GM21619 (cell line): ENCODE data around the gene CR1.
"Not testable (repeated sequence)": the region's sequence is repeated elsewhere in the genome, so short reads cannot be mapped to it uniquely, and the experiment has no call there.

ENCODE experiments used
- ATAC-seq: cut with Tn5 transposase; IDR thresholded peaks from one replicate; pipeline ENCODE4 v1.9.1; 2021; ENCODE audit not compliant: unreplicated experiment

Gene CR1

DNA sequence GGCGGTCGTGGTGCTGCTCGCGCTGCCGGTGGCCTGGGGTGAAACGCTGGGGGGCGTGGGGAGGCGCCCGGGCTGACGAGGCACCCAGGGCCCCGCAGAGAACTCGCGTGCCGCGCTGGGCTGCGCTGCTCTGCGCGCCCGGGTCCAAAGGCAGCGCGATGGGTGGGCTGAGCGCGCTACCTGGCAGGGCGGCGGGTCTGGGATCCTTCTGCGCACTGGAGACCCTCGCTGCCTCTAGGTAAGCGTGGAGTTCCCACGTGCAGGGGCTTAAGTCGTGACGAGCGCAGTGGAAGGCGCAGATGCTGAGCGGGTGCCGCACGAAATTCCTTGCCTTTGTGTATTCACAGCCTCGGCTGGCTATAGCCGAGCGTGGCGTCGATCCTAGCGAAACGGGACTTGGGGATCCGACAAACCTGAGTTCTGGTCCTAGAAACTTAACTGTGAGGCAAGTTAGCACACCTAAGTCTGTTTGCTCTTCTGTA is 173.6 kb downstream of the CR1 start:
- ATAC-seq: no peak

DNA sequence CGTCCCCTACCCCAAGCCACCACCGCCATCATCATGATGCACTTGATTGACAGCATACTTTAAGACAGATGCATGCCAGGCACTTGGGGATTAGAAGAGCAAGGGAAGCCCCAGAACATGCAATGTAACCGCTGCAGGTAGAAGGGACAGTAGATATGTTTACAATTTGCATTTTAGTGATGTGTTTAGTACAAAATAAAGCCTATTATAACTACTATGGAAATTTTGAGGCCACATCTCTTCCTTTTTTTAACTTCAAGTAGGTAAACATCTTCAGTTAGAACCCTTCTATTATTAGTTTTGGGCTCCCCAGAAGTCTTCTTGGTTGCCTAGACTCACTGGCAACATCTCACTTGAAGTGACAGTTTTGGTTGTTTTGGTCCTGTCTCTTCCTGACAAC is 174.2 kb downstream of the CR1 start:
- ATAC-seq: peak; percentile 82

DNA sequence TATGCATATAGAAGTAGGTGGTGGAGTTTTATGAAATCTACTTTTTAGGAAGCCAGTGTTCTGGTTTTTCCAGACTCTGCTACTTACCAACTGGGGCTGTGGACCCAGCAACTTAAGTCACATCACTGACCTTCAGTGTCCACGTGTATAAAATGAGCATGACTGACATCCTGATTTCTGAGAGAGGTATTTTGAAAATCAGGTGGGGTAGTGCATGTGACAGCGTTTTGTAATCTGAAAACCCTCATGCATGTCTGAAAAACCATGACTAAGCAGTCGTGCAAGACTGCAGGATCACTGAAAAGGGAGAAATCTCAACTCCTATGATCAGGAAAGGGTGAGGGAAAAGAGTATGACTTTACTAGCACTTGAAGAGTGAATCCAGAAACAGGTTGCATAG is 175.0 kb downstream of the CR1 start:
- no peak for ATAC-seq

DNA sequence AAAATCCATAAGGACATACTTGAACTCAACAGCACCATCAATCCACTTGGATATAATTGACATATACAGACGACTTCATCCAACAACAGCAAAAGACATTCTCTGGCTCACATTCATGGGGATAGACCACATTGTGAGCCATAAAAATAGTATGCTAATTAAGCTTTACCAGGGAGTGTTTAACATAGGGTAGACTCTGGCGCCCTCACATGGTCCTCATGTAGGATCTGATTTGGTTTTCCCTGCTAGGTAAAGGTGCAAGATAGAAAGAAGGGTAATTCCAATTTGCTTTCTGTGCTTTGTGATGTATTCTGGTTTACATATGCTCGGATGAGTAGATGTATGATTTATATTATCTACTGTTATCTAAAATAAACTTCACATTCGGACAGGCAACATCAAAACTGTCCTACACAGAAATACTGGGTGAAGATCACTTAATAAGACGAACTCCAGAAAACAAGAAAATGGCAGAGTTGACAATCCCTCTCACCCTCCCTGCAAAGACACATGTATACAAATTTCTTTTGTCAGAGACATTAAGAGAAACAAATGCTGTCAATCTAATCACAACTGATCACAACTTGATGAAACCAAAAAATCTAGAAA is 176.7 kb downstream of the CR1 start:
- ATAC-seq: no peak

DNA sequence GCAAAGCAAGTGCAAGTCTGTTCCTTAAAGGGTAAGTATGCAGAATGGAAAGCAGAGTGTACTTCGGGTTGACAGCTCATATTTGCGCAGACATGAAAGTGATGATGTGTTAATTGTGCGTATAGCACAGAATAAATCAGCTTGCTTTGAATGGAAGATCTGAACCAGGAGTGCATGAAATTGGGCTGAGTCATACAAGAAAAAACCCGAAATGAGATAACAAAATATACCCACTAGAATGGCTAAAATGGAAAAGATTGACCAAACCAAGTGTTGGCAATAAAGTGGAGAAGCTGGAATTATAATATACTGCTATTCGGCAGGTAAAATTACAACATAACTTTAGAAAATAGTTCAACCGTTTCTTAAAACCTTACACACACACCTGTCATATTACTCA is 177.4 kb downstream of the CR1 start:
- no peak for ATAC-seq

DNA sequence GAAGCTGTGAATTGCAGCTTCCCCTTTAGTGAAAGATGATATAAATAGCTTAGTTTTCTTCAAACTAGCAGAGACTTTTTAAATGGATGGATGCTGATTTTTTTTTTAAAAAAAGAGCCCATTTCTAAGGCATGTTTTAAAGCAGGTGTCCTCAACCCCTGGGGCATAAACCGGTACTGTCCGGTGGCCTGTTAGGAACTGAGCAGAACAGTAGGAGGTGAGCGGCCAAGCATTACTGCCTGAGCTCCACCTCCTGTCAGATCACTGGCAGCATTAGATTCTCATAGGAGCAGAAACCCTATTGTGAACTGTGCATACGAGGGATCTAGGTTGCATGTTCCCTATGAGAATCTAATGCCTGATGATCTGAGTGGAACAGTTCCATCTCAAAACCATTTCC is 180.2 kb downstream of the CR1 start:
- ATAC-seq: no peak

DNA sequence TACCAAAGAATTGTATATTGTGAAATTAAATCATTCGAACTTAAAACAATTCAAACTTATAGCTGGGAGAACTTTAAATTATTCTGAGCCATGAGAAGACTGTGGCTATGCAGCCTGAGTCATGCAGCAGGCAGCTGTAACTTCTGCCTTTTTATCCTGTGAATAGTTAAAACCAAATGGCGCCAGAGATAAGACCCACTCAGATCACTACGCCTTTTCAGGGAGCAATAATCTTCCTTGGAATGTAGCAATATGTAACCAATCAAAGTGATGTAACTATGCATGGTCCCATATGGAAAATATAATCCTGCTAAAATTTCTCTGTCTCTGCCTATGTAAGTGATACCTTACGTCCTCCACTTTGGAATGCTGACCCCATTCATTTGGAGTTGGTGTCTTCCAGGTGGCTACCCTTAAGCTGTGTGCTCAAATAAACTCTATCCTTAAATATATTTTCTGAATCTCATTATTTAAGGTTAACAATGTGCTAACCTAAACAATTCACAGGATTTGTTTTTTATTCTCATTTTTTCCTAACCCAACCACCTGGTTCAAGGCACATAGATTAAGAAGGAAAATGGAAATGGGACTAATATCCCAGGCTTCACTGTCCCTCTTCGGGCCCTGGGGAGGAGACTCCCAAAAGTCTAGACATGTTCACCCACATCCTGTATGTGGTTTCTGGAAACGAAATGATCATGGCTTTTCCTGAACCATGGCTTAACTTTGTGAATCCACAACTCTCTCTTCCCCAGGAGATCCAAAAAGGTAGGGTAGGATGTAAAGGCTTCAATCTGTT is 184.8 kb downstream of the CR1 start:
- not testable (repeated sequence) for ATAC-seq

DNA sequence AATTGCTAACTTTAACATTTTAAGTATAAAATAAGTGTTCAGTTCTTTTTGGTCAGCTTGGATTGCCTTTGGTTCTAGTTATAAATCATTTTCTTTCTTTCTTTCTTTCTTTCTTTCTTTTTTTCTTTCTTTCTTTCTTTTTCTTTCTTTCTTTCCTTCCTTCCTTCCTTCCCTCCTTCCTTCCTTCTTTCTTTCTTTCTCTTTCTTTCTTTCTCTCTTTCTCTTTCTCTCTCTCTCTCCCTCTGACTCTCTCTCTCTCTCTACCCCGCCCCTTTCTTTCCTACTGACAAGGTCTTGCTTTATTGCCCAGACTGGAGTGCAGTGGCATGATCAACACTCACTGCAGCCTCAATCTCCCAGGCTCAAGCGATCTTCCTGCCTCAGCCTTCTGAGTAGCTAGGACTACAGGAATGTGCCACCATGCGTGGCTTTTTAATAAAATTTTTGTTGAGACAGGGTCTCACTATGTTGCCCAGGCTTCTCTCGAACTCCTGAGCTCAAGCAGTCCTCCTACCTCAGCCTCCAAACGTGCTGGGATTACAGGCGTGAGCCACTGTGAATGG is 187.0 kb downstream of the CR1 start:
- not testable (repeated sequence) for ATAC-seq

DNA sequence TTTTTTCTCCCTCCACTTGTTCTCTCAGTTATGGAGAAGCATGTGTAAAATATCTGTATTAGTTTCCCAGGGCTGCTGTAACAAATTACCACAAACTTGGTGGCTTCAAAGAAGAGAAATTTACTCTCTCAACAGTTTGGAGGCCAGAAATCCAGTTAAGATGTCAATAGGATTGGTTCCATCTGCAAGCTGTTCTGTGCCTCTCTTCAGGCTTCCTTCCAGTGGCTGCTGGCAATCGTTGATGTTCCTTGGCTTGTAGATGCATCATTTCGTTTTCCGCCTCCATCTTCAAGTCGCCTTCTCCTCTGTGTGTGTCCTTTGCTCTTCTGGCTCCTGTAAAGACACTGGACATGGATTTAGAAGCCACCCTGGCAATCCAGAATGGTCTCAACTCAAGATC is 194.6 kb downstream of the CR1 start:
- not testable (repeated sequence) for ATAC-seq

DNA sequence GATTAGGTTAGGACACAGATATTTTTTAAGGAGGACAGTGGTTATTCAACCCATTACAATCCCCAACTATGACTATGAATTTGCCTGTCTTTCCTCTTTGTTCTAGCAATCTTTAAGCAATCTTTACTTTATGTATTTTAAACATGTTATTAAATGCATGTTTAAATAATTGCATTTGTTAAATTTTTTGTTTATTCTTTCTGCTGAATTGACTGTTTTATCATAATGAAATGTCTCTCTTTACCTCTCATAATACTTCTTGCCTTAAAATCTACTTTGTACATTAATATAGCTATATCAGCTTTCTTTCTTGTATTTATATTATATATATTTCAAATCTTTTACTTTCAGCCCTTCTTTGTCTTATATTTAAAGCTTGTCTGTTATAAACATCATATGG is 195.1 kb downstream of the CR1 start:
- no peak for ATAC-seq
